ENCODE data around the gene ANAPC7.
"Not testable (repeated sequence)": the region's sequence is repeated elsewhere in the genome, so short reads cannot be mapped to it uniquely, and the experiment has no call there.

The ANAPC7 gene

GRCh38 chr12:110378131-110378790 lies 25.2 kb downstream of the ANAPC7 start:
- intact Hi-C loops (cut with DNase I): not testable (repeated sequence)
- DNase-seq: peak in 2 of 10 donors; percentile 63 to 80

DNA sequence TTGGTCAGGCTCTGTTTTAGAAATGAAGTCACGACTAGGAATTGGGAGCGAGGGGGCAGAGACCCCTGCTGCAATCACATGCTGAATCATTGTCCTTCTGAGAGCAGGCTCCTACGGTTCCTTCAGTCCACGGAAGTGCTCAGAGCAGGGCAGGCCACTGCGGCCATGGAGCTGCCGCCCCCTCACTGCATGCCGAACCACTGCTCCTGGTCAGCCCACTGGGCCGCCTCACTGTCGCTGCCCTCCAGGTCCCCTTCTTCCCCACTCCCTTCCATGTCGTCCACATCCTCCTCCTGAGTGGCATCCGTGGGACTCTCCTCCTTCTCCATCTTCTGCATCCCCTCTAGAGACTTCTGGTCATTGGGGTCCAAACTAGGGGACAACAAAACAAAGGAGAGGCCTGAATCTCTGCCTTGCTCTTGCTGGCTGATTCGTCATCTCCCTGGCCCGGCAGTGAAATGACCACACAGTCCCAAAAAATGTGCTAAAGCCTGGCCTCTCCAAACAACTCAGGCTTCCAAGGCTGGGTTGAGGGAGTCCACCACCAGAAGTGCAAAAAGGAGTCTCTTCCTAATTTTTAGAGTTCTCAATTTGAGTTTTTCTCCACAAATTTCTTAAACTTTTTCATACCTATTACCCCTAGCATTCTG lies 29.4 kb downstream of the ANAPC7 start:
- intact Hi-C loops (cut with DNase I): no loop called here
- peak in 1 of 10 donors; percentile 61 for DNase-seq

- intact Hi-C loops (cut with DNase I): no loop called here
- DNase-seq: no peak
Observed at GRCh38 chr12:110373425-110373824, 30.1 kb downstream of the ANAPC7 start.

DNA sequence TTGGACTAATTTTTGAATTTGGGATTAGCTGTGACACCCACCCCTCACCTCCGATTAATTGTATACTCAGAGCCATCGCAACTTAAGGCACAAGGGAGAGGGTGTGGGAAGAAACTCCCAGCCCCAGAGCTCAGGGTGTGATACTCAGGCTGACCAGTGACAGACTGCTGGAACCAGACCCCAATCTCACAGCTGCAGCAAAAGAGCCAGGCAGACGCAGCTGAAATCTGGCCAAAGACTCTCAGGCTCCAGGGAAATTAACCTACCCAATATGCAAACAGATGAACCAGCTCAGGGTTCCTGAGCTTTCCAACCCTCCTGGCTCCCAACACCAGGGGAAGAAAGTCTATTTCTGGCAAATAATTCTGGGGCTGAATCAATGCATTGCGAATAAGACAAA lies 30.5 kb downstream of the ANAPC7 start:
- intact Hi-C loops (cut with DNase I): no loop called here
- peak in 1 of 10 donors; percentile 43 for DNase-seq

DNA sequence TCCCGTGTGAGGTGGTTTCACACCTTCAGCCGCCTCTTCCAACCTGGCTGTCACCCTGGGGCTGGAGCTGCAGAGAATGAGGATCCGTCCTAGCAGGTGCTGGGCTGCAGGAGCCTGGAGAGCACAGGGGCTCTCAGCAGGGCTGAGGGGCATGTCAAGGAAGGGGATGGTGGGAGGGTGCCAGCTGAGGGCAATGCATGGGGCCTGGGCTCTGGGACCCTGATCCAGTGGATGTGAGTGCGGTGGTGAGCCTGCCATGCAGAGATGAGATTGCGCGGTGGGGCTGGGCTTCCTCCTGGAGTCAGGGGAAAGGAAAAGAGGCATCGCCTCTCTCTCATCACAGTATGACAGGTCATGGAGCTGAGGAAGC lies 31.5 kb downstream of the ANAPC7 start:
- peak in 1 of 10 donors; percentile 69 for DNase-seq
- intact Hi-C loops (cut with DNase I): no loop called here

DNA sequence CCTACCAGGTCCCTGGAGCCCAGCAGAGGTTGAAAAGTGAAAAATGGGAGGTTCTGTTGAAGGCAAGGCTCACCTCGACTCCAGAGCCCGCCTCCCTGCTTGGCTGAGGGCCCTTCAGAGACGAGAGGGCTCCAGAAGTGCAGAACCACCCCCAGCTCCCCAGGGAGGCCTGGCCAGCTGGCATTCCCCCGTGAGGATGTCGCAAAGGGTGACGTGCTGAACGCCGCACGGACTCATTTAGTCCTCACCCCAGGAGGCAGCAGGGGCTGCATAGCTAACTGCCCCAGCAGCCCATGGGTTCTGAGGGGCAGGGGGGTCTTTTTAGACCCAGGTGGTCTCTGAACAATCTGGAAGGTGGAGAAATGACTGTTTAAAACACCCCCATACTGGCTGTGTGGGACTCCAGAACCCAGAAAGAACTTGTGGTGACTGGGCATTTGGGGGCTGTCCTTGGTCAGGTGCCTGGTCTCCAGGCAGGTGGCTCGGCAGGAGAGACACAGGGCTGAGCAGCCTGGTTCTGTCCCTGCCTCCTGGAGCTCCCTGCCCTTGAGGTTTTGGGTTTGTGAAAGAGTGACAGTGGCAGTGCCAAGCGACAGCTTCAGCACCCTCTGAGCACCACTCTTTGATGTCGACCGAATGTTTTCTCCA lies 32.0 kb downstream of the ANAPC7 start:
- intact Hi-C loops (cut with DNase I): no loop called here
- DNase-seq: peak in 5 of 10 donors; percentile 32 to 92 (median 87)

DNA sequence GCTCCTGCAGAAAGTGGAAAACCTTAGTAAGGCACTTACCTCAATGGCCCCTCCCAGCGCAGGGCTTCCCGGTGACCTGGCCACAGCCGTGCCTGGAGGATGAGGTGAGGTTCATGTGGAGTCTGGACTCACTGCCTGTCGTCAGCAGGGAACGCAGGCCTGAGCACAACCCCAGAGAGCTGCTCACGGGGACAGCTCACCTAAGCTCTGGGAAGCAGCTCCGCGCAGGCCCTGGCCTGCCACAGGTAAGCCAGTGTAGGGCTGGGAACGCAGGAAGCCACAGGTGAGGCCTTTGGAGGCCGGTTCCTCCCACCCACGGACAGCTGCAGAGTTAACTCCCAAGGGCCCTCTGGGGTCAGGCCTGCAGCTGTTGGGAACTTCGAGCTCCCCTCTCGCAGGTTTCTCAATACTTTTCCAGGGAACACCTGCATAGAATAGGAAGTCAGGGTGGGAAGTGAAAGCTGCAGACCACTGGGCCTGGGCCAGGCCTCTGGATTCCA lies 32.7 kb downstream of the ANAPC7 start:
- DNase-seq: peak in 1 of 10 donors; percentile 48
- intact Hi-C loops (cut with DNase I): no loop called here

GRCh38 chr12:110369992-110370391 lies 33.5 kb downstream of the ANAPC7 start:
- DNase-seq: peak in 1 of 10 donors; percentile 9
- intact Hi-C loops (cut with DNase I): no loop called here

- DNase-seq: peak in 6 of 10 donors; percentile 42 to 89 (median 61)
- intact Hi-C loops (cut with DNase I): no loop called here
Observed at GRCh38 chr12:110367181-110367864, 36.2 kb downstream of the ANAPC7 start.

GRCh38 chr12:110366321-110367142 lies 37.0 kb downstream of the ANAPC7 start:
- peak in 1 of 10 donors; percentile 45 for DNase-seq

GRCh38 chr12:110365489-110366320 lies 37.8 kb downstream of the ANAPC7 start:
- DNase-seq: peak in 1 of 10 donors; percentile 22
- intact Hi-C loops (cut with DNase I): no loop called here

More at GRCh38 chr12:110366321-110367142, 37.0 kb downstream of the ANAPC7 start:
- intact Hi-C loops (cut with DNase I): no loop called here

- peak in 1 of 10 donors; percentile 11 for DNase-seq
Observed at GRCh38 chr12:110361216-110361615, 42.3 kb downstream of the ANAPC7 start.

DNA sequence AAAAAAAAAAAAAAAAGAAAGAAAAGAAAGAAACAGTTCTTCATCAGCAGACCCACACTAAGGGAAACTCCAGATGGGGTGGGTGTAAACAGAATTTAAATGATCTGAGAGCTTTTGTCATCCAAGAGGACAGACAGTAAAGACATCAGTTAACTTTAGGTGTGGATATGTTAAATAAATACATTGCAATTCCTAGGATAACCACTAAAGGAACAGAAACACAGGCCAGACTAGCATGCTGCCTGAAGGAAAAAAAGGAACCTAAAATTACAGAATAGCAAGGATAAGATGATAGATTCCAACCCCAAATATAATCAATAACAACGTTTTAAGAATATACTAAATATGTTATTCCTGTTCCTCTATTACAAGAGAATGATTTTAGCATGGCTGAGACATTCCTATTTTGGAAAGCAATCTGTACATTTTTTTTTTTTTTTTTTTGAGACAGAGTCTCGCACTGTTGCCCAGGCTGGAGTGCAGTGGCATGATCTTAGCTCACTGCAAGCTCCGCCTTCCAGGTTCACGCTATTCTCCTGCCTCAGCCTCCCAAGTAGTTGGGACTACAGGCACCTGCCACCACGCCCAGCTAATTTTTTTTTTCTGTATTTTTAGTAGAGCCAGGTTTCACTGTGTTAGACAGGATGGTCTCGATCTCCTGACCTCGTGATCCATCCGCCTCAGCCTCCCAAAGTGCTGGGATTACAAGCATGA lies 45.0 kb downstream of the ANAPC7 start:
- intact Hi-C loops (cut with DNase I): not testable (repeated sequence)
- peak in 1 of 10 donors; percentile 61 for DNase-seq

More at GRCh38 chr12:110361216-110361615, 42.3 kb downstream of the ANAPC7 start:
- intact Hi-C loops (cut with DNase I): no loop called here

GRCh38 chr12:110355073-110355472 lies 48.4 kb downstream of the ANAPC7 start:
- peak in 1 of 10 donors; percentile 2 for DNase-seq
- intact Hi-C loops (cut with DNase I): no loop called here

DNA sequence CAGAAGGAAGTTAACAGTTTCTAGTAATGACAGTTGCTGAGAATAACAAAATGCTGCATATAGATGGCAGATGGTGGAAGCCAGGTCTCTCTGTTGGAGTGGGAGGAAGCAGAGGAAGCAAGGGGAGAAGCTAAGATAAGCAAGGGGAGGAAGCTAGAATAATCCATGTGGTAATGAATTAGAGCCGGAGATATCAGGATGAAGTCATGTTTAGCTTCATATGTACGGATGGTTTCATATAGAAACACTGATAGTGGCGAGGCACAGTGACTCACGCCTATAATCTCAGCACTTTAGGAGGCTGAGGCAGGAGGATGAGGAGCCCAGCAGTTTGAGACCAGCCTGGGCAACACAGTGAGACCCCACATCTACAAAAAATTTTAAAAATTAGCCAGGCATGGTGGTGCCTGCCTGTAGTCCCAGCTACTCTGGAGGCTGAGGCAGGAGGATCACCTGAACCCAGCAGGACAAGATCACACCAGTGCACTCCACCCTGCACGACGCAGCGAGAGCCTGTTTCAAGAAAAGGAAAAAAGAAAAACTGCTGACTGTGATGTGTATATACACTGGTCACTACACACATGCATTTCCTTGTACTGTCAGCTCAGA lies 49.2 kb downstream of the ANAPC7 start:
- intact Hi-C loops (cut with DNase I): no loop called here
- DNase-seq: peak in 1 of 10 donors; percentile 74

- intact Hi-C loops (cut with DNase I): no loop called here
- DNase-seq: peak in 1 of 10 donors; percentile 65
Observed at GRCh38 chr12:110353211-110353965, 50.1 kb downstream of the ANAPC7 start.

DNA sequence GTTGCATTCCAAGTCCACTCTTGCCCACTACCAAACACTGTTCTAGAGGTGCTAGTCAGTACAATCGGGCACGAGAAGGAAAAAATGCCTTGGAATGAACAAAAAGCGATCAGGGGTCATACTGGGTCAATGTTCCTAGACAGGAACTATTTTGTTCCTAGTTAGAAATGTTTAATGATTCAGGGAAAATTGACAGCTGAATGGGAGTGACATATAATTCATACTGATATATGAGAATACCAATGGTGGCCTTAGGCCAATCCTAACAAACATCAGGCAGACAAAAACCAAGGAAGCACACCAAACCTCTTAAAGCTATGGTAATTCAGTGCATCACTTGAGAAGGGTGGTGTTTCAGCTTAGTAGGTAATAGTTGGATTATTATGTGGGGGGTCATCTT lies 51.1 kb downstream of the ANAPC7 start:
- intact Hi-C loops (cut with DNase I): no loop called here
- no peak for DNase-seq

All from posterior cingulate gyrus (tissue), 11 donors.